Mammary epithelial cell (primary cell): ENCODE data around the gene DDX1.

ENCODE experiments used
- EZH2 ChIP-seq: IDR thresholded peaks from 2 replicates; pipeline ENCODE4 v1.6.1; 2012; ENCODE audit warnings: low read length, inconsistent platforms, borderline replicate concordance
- TF ChIP-seq, protein P1 (sequence below), 2 donors: IDR thresholded peaks in 1 of 2; conservative IDR thresholded peaks in 1 of 2; 2 replicates each; pipeline ENCODE4 v1.5.1; 2011 to 2012; ENCODE audit warnings: inconsistent platforms in 2 of 2, low read length in 2 of 2, mild to moderate bottlenecking in 2 of 2, control low read depth in 1 of 2, low read depth in 1 of 2; ENCODE audit not compliant: insufficient read depth in 1 of 2; ENCODE audit errors: extremely low read depth in 1 of 2

DNA sequence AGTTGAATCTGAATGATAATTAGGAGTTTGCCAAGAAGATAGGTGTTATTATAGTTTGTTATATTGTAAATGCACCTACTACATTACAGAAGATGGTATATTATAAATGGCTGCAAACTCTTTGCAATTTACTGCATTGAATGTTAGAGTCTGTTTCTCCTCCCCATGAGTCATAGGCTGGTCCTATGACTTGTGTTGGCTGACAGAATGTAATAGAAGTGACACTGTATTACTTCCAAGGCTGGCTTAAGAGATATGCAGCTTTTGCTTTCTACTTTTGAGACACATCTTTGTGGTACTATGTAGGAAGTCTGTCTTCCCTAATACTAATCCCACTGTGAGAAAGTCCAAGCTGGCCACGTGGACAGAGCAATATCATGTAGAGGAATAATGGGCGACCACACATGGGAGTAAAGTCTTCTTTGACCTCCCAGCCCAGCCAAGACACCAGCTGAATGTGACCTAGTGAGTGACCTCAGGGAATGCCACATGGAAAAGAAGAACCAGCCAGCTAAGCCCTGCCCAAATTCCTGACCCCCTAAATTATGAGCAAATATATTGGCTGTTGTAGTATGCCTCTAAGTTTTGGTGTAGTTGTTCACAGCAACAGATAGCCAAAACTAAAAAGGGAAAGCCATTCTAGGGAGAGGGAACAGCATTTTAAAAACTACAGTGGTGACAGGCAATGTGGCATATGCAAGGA, 6.8 kb upstream of the DDX1 start:
- TF ChIP-seq, protein P1, sequence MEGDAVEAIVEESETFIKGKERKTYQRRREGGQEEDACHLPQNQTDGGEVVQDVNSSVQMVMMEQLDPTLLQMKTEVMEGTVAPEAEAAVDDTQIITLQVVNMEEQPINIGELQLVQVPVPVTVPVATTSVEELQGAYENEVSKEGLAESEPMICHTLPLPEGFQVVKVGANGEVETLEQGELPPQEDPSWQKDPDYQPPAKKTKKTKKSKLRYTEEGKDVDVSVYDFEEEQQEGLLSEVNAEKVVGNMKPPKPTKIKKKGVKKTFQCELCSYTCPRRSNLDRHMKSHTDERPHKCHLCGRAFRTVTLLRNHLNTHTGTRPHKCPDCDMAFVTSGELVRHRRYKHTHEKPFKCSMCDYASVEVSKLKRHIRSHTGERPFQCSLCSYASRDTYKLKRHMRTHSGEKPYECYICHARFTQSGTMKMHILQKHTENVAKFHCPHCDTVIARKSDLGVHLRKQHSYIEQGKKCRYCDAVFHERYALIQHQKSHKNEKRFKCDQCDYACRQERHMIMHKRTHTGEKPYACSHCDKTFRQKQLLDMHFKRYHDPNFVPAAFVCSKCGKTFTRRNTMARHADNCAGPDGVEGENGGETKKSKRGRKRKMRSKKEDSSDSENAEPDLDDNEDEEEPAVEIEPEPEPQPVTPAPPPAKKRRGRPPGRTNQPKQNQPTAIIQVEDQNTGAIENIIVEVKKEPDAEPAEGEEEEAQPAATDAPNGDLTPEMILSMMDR (conservative IDR thresholded peaks at IDR 0.05 in 1 of 2, IDR thresholded peaks at IDR 0.05 in 1 of 2; ENCODE audit: extremely low read depth in 1 of 2, insufficient read depth in 1 of 2, low read depth in 1 of 2, low read length in 2 of 2): no peak
- TF ChIP-seq EZH2: no peak
